Neuronal stem cell (in vitro differentiated cells): ENCODE results near the gene SAMD4A.

ENCODE experiments used
- DNase-seq: peaks from one replicate; pipeline ENCODE4 v3.0.0-alpha.2; 2013; ENCODE audit warnings: low spot score
- H2AFZ ChIP-seq: one replicate; pipeline ENCODE4 v1.6.1; 2013; ENCODE audit warnings: mild to moderate bottlenecking, low read length, inconsistent platforms
- H2AK5ac ChIP-seq: 2 replicates; pipeline ENCODE4 v1.6.1; 2013; ENCODE audit warnings: low read depth, mild to moderate bottlenecking, inconsistent platforms, low read length, moderate library complexity, mixed read lengths
- H2BK120ac ChIP-seq: 2 replicates; pipeline ENCODE4 v1.6.1; 2013; ENCODE audit warnings: low read depth, mild to moderate bottlenecking, inconsistent platforms, low read length, moderate library complexity, mixed read lengths
- H2BK12ac ChIP-seq: one replicate; pipeline ENCODE4 v1.6.1; 2013; ENCODE audit warnings: low read length, inconsistent platforms
- H2BK15ac ChIP-seq: 2 replicates; pipeline ENCODE4 v1.6.1; 2013; ENCODE audit warnings: mild to moderate bottlenecking, low read length, inconsistent platforms, mixed read lengths
- H2BK5ac ChIP-seq: one replicate; pipeline ENCODE4 v1.6.1; 2013; ENCODE audit warnings: inconsistent platforms, mild to moderate bottlenecking, low read length, moderate library complexity
- H3K14ac ChIP-seq: one replicate; pipeline ENCODE4 v1.6.1; 2013; ENCODE audit warnings: low read length, inconsistent platforms
- H3K18ac ChIP-seq: 2 replicates; pipeline ENCODE4 v1.6.1; 2013; ENCODE audit warnings: low read length, inconsistent platforms
- H3K23ac ChIP-seq: 2 replicates; pipeline ENCODE4 v1.6.1; 2013; ENCODE audit warnings: low read depth, mild to moderate bottlenecking, mixed read lengths, low read length, inconsistent platforms; ENCODE audit not compliant: poor library complexity
- H3K27ac ChIP-seq: replicated peaks from 3 replicates; pipeline ENCODE4 v1.5.1; 2013; ENCODE audit warnings: low read length, inconsistent platforms
- H3K27me3 ChIP-seq, 3 experiments: 2 replicates each; pipeline ENCODE4 v1.6.1; 2013; ENCODE audit warnings: low read length in 3 of 3, mild to moderate bottlenecking in 2 of 3, inconsistent platforms in 1 of 3, low read depth in 1 of 3, mixed read lengths in 1 of 3, moderate library complexity in 1 of 3; ENCODE audit not compliant: control insufficient read depth in 3 of 3, insufficient read depth in 3 of 3
- H3K36me3 ChIP-seq, 2 donors: replicated peaks in 1 of 2; 2 replicates each; pipeline ENCODE4 v1.6.1; 2013; ENCODE audit warnings: low read length in 2 of 2; ENCODE audit not compliant: control insufficient read depth in 2 of 2, insufficient read depth in 2 of 2
- H3K4ac ChIP-seq: 2 replicates; pipeline ENCODE4 v1.6.1; 2013; ENCODE audit warnings: inconsistent platforms, mild to moderate bottlenecking, low read length, moderate library complexity
- H3K4me1 ChIP-seq, 2 donors: 1 replicate in 1 of 2; 2 replicates in 1 of 2; pipeline ENCODE4 v1.6.1; 2013; ENCODE audit warnings: low read length in 2 of 2, low read depth in 1 of 2; ENCODE audit not compliant: control insufficient read depth in 2 of 2, insufficient read depth in 1 of 2
- H3K4me2 ChIP-seq: one replicate; pipeline ENCODE4 v1.6.1; 2013; ENCODE audit warnings: mild to moderate bottlenecking, low read length, inconsistent platforms; ENCODE audit not compliant: insufficient read depth, poor library complexity, severe bottlenecking
- H3K4me3 ChIP-seq, 2 donors: 2 replicates each; pipeline ENCODE4 v1.5.1; 2013; ENCODE audit warnings: low read length in 2 of 2, mild to moderate bottlenecking in 2 of 2, inconsistent platforms in 1 of 2, moderate library complexity in 1 of 2
- H3K79me1 ChIP-seq: one replicate; pipeline ENCODE4 v1.6.1; 2013; ENCODE audit warnings: low read depth, mild to moderate bottlenecking, inconsistent platforms, low read length, moderate library complexity
- H3K9ac ChIP-seq: one replicate; pipeline ENCODE4 v1.6.1; 2013; ENCODE audit warnings: mild to moderate bottlenecking, low read depth, low read length, inconsistent platforms; ENCODE audit not compliant: poor library complexity
- H3K9me3 ChIP-seq, 2 donors: replicated peaks in 1 of 2; 2 replicates each; pipeline versions ENCODE3 to v1.6.1; 2013; ENCODE audit warnings: low read length in 2 of 2, mild to moderate bottlenecking in 2 of 2, inconsistent platforms in 1 of 2, low read depth in 1 of 2, mixed read lengths in 1 of 2, moderate library complexity in 1 of 2; ENCODE audit not compliant: control insufficient read depth in 2 of 2, insufficient read depth in 1 of 2
- H4K8ac ChIP-seq: one replicate; pipeline ENCODE4 v1.6.1; 2013; ENCODE audit warnings: low read depth, mild to moderate bottlenecking, inconsistent platforms, low read length, moderate library complexity
- H4K91ac ChIP-seq: one replicate; pipeline ENCODE4 v1.6.1; 2013; ENCODE audit warnings: low read length, low read depth, mild to moderate bottlenecking, inconsistent platforms; ENCODE audit not compliant: poor library complexity
- WGBS, 2 donors: extraction: QIAGEN DNeasy Blood & Tissue Kit; methylation state at CpG; one replicate each; pipeline ENCODE4 v1.1.7; 2013; ENCODE audit warnings: missing lambda C conversion rate in 2 of 2, mixed read lengths in 1 of 2; ENCODE audit not compliant: insufficient read length in 2 of 2, insufficient replicate concordance in 1 of 2; ENCODE audit errors: extremely low coverage in 2 of 2; 5-methylcytosine and 5-hydroxymethylcytosine counted together

SAMD4A gene

GRCh38 chr14:54713379-54713778 lies 146.5 kb downstream of the SAMD4A start:
- no peak for DNase-seq
- H2AFZ ChIP-seq, result no peak overlapping the region
- H4K91ac ChIP-seq, result no peak overlapping the region
- H3K14ac ChIP-seq, result no peak overlapping the region
- no peak overlapping the region for H3K4me3 ChIP-seq
- H3K4me2 ChIP-seq, result no peak overlapping the region
- H3K79me1 ChIP-seq, result peaks cover 2% of the 10 kb centered on the region
- no peak overlapping the region for H3K18ac ChIP-seq
- no peak overlapping the region for H4K8ac ChIP-seq
- no peak overlapping the region for H3K23ac ChIP-seq
- no peaks in the 10 kb centered on the region for H3K36me3 ChIP-seq
- no peaks in the 10 kb centered on the region for H3K9me3 ChIP-seq
- H3K27ac ChIP-seq, result no peak overlapping the region
- H3K9ac ChIP-seq, result no peak overlapping the region
- no peak overlapping the region for H2BK5ac ChIP-seq
- no peak overlapping the region for H3K4ac ChIP-seq
- H2AK5ac ChIP-seq, result no peak overlapping the region
- no peak overlapping the region for H2BK15ac ChIP-seq
- H2BK120ac ChIP-seq, result no peak overlapping the region
- peaks cover 0 to 3% of the 10 kb centered on the region in 2 donors for H3K4me1 ChIP-seq
- no peak overlapping the region for H2BK12ac ChIP-seq
- H3K27me3 ChIP-seq, result no peaks in the 10 kb centered on the region

GRCh38 chr14:54715239-54715638 lies 148.3 kb downstream of the SAMD4A start:
- Histone ChIP-seq H2BK5ac (no peak overlapping the region), H3K36me3 (no peaks in the 10 kb centered on the region), H3K27me3 (no peaks in the 10 kb centered on the region), H2BK15ac (no peak overlapping the region), H3K4me3 (no peak overlapping the region), H2AK5ac (no peak overlapping the region), H2BK12ac (no peak overlapping the region), H3K4me2 (no peak overlapping the region), H3K9me3 (no peaks in the 10 kb centered on the region), H3K27ac (no peak overlapping the region), H3K79me1 (peaks cover 2% of the 10 kb centered on the region), H3K14ac (no peak overlapping the region), H3K18ac (no peak overlapping the region), H4K8ac (no peak overlapping the region), H3K9ac (no peak overlapping the region), H2BK120ac (no peak overlapping the region), H3K4me1 (peaks cover 0 to 3% of the 10 kb centered on the region in 2 donors), H3K23ac (no peak overlapping the region), H2AFZ (no peak overlapping the region), H3K4ac (no peak overlapping the region), H4K91ac (no peak overlapping the region)
- DNase-seq, result no peak
- WGBS, 2 donors, result no CpG with 5 or more reads among the region's 4 CpGs

GRCh38 chr14:54715811-54716210 lies 148.9 kb downstream of the SAMD4A start:
- DNase-seq, result no peak
- H3K27me3 ChIP-seq, result no peaks in the 10 kb centered on the region
- no peak overlapping the region for H3K9ac ChIP-seq
- H4K91ac ChIP-seq, result no peak overlapping the region
- no peak overlapping the region for H3K23ac ChIP-seq
- no peaks in the 10 kb centered on the region for H3K9me3 ChIP-seq
- no peak overlapping the region for H3K14ac ChIP-seq
- H3K4me2 ChIP-seq, result no peak overlapping the region
- no peak overlapping the region for H2BK5ac ChIP-seq
- no peak overlapping the region for H3K4ac ChIP-seq
- peaks cover 2% of the 10 kb centered on the region for H3K79me1 ChIP-seq
- H3K4me3 ChIP-seq, result no peak overlapping the region
- WGBS, 2 donors, result no CpG with 5 or more reads among the region's 1 CpG
- peaks cover 0 to 3% of the 10 kb centered on the region in 2 donors for H3K4me1 ChIP-seq
- H3K27ac ChIP-seq, result no peak overlapping the region
- no peak overlapping the region for H2BK12ac ChIP-seq
- H2BK120ac ChIP-seq, result no peak overlapping the region
- no peak overlapping the region for H4K8ac ChIP-seq
- no peaks in the 10 kb centered on the region for H3K36me3 ChIP-seq
- no peak overlapping the region for H3K18ac ChIP-seq
- H2AK5ac ChIP-seq, result no peak overlapping the region
- no peak overlapping the region for H2AFZ ChIP-seq
- no peak overlapping the region for H2BK15ac ChIP-seq

GRCh38 chr14:54716862-54717261 lies 149.9 kb downstream of the SAMD4A start:
- no peak overlapping the region for H3K18ac ChIP-seq
- no peak overlapping the region for H2AFZ ChIP-seq
- WGBS, 2 donors, result no CpG with 5 or more reads among the region's 3 CpGs
- no peaks in the 10 kb centered on the region for H3K27me3 ChIP-seq
- no peak overlapping the region for H2BK15ac ChIP-seq
- no peak overlapping the region for H3K4me2 ChIP-seq
- no peak overlapping the region for H2AK5ac ChIP-seq
- no peak overlapping the region for H4K8ac ChIP-seq
- no peak overlapping the region for H3K27ac ChIP-seq
- H3K9me3 ChIP-seq, result no peaks in the 10 kb centered on the region
- H2BK12ac ChIP-seq, result no peak overlapping the region
- H4K91ac ChIP-seq, result no peak overlapping the region
- H3K14ac ChIP-seq, result no peak overlapping the region
- no peak for DNase-seq
- no peak overlapping the region for H3K9ac ChIP-seq
- H3K36me3 ChIP-seq, result no peaks in the 10 kb centered on the region
- peaks cover 0 to 3% of the 10 kb centered on the region in 2 donors for H3K4me1 ChIP-seq
- no peak overlapping the region for H3K4me3 ChIP-seq
- H3K23ac ChIP-seq, result no peak overlapping the region
- no peak overlapping the region for H2BK5ac ChIP-seq
- peaks cover 2% of the 10 kb centered on the region for H3K79me1 ChIP-seq
- H3K4ac ChIP-seq, result no peak overlapping the region
- no peak overlapping the region for H2BK120ac ChIP-seq
